Mucosa of stomach (tissue), 1 donor: Measurements from ENCODE around the gene MACROD2.
"Not testable (repeated sequence)": the region's sequence is repeated elsewhere in the genome, so short reads cannot be mapped to it uniquely, and the experiment has no call there.

ENCODE experiments used
- H3K27me3 ChIP-seq: one replicate; pipeline ENCODE4 v1.7.0; 2013; ENCODE audit warnings: mild to moderate bottlenecking, low read length; ENCODE audit not compliant: control insufficient read depth, insufficient read depth
- H3K36me3 ChIP-seq: one replicate; pipeline ENCODE4 v1.7.0; 2013; ENCODE audit warnings: low read length; ENCODE audit not compliant: control insufficient read depth, insufficient read depth
- H3K4me1 ChIP-seq: one replicate; pipeline ENCODE4 v1.7.0; 2013; ENCODE audit warnings: mild to moderate bottlenecking, low read length; ENCODE audit not compliant: control insufficient read depth, insufficient read depth
- H3K4me3 ChIP-seq: one replicate; pipeline ENCODE4 v1.7.0; 2013; ENCODE audit warnings: low read length
- H3K9ac ChIP-seq: one replicate; pipeline ENCODE4 v1.7.0; 2013; ENCODE audit warnings: mild to moderate bottlenecking, low read length, moderate library complexity
- H3K9me3 ChIP-seq: one replicate; pipeline ENCODE4 v1.7.0; 2013; ENCODE audit warnings: mild to moderate bottlenecking, low read length, moderate library complexity; ENCODE audit not compliant: control insufficient read depth
- donor health status: Pancreatic carcinoma.

The MACROD2 gene

GRCh38 chr20:15807271-15807670 lies 1812.0 kb downstream of the MACROD2 start:
- Histone ChIP-seq H3K27me3 (no peaks in the 10 kb centered on the region), H3K4me3 (no peak overlapping the region), H3K36me3 (no peaks in the 10 kb centered on the region), H3K9me3 (no peaks in the 10 kb centered on the region), H3K4me1 (no peaks in the 10 kb centered on the region), H3K9ac (no peak overlapping the region)

GRCh38 chr20:15807771-15808170 lies 1812.5 kb downstream of the MACROD2 start:
- not testable (repeated sequence) for H3K9me3 ChIP-seq, H3K9ac ChIP-seq, H3K36me3 ChIP-seq, H3K4me3 ChIP-seq, H3K27me3 ChIP-seq, H3K4me1 ChIP-seq

GRCh38 chr20:15811951-15812350 lies 1816.6 kb downstream of the MACROD2 start:
- peaks cover 4% of the 10 kb centered on the region for H3K4me1 ChIP-seq

GRCh38 chr20:15812696-15813095 lies 1817.4 kb downstream of the MACROD2 start:
- Histone ChIP-seq H3K27me3 (no peaks in the 10 kb centered on the region), H3K4me3 (no peak overlapping the region), H3K9ac (no peak overlapping the region), H3K9me3 (no peaks in the 10 kb centered on the region), H3K36me3 (no peaks in the 10 kb centered on the region), H3K4me1 (peaks cover 4% of the 10 kb centered on the region)

More at GRCh38 chr20:15811951-15812350, 1816.6 kb downstream of the MACROD2 start:
- Histone ChIP-seq H3K27me3 (no peaks in the 10 kb centered on the region), H3K36me3 (no peaks in the 10 kb centered on the region), H3K9me3 (no peaks in the 10 kb centered on the region), H3K4me3 (no peak overlapping the region), H3K9ac (no peak overlapping the region)

GRCh38 chr20:15814360-15814759 lies 1819.0 kb downstream of the MACROD2 start:
- Histone ChIP-seq H3K27me3 (no peaks in the 10 kb centered on the region), H3K9ac (no peak overlapping the region), H3K4me1 (peaks cover 4% of the 10 kb centered on the region), H3K36me3 (no peaks in the 10 kb centered on the region), H3K4me3 (no peak overlapping the region), H3K9me3 (no peaks in the 10 kb centered on the region)

GRCh38 chr20:15814911-15815310 lies 1819.6 kb downstream of the MACROD2 start:
- H3K4me3 ChIP-seq, result no peak overlapping the region
- no peaks in the 10 kb centered on the region for H3K27me3 ChIP-seq

GRCh38 chr20:15817351-15817750 lies 1822.0 kb downstream of the MACROD2 start:
- Histone ChIP-seq H3K4me1 (peaks cover 4% of the 10 kb centered on the region), H3K36me3 (no peaks in the 10 kb centered on the region), H3K4me3 (no peak overlapping the region), H3K27me3 (no peaks in the 10 kb centered on the region), H3K9ac (no peak overlapping the region), H3K9me3 (no peaks in the 10 kb centered on the region)

More at GRCh38 chr20:15814911-15815310, 1819.6 kb downstream of the MACROD2 start:
- Histone ChIP-seq H3K4me1 (peaks cover 4% of the 10 kb centered on the region), H3K36me3 (no peaks in the 10 kb centered on the region), H3K9me3 (no peaks in the 10 kb centered on the region), H3K9ac (no peak overlapping the region)

GRCh38 chr20:15818651-15819071 lies 1823.3 kb downstream of the MACROD2 start:
- H3K9me3 ChIP-seq, result no peaks in the 10 kb centered on the region
- no peaks in the 10 kb centered on the region for H3K36me3 ChIP-seq
- no peak overlapping the region for H3K9ac ChIP-seq
- no peak overlapping the region for H3K4me3 ChIP-seq
- peaks cover 4% of the 10 kb centered on the region for H3K4me1 ChIP-seq
- no peaks in the 10 kb centered on the region for H3K27me3 ChIP-seq

GRCh38 chr20:15823718-15824117 lies 1828.4 kb downstream of the MACROD2 start:
- no peaks in the 10 kb centered on the region for H3K27me3 ChIP-seq
- H3K36me3 ChIP-seq, result no peaks in the 10 kb centered on the region
- no peak overlapping the region for H3K4me3 ChIP-seq
- H3K9me3 ChIP-seq, result no peaks in the 10 kb centered on the region
- no peak overlapping the region for H3K9ac ChIP-seq
- no peaks in the 10 kb centered on the region for H3K4me1 ChIP-seq

GRCh38 chr20:15827628-15828027 lies 1832.3 kb downstream of the MACROD2 start:
- Histone ChIP-seq H3K36me3 (no peaks in the 10 kb centered on the region), H3K27me3 (no peaks in the 10 kb centered on the region), H3K4me1 (no peaks in the 10 kb centered on the region), H3K4me3 (no peak overlapping the region), H3K9me3 (no peaks in the 10 kb centered on the region), H3K9ac (no peak overlapping the region)

- no peaks in the 10 kb centered on the region for H3K9me3 ChIP-seq
These were observed 1835.9 kb downstream of the MACROD2 start for GRCh38 chr20:15831201-15831600.

GRCh38 chr20:15832512-15832911 lies 1837.2 kb downstream of the MACROD2 start:
- Histone ChIP-seq H3K9me3 (no peaks in the 10 kb centered on the region), H3K4me1 (no peaks in the 10 kb centered on the region), H3K36me3 (no peaks in the 10 kb centered on the region), H3K9ac (no peak overlapping the region), H3K27me3 (no peaks in the 10 kb centered on the region), H3K4me3 (no peak overlapping the region)

More at GRCh38 chr20:15831201-15831600, 1835.9 kb downstream of the MACROD2 start:
- no peak overlapping the region for H3K9ac ChIP-seq
- no peaks in the 10 kb centered on the region for H3K27me3 ChIP-seq
- no peaks in the 10 kb centered on the region for H3K4me1 ChIP-seq
- H3K4me3 ChIP-seq, result no peak overlapping the region
- H3K36me3 ChIP-seq, result no peaks in the 10 kb centered on the region

- Histone ChIP-seq H3K9me3 (no peaks in the 10 kb centered on the region), H3K36me3 (no peaks in the 10 kb centered on the region), H3K9ac (no peak overlapping the region), H3K27me3 (no peaks in the 10 kb centered on the region), H3K4me1 (no peaks in the 10 kb centered on the region), H3K4me3 (no peak overlapping the region)
These were observed 1839.5 kb downstream of the MACROD2 start for GRCh38 chr20:15834857-15835256.
